ENCODE measurements around the gene MEPCE.

MEPCE gene

DNA sequence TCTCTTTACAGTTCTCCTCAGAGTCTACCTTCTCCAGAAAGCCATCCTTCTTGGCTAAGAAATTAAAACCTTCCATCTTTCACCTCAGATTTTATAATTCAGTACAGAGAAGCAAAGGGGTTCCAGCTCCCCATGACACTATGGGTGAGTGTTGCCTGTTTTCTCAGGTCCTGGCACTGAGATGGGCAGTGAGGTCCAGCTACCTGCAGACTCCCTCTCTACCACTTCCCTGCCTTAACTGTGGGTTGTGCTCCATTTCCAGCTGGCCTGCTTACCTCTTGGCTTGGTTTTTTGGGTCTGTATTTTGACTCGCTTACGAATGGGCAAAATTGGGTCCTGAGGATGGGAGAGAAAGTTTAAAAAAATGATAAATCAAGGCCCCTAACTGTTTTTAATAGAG is 27.4 kb upstream of the MEPCE start:
- Mint-ChIP-seq H3K27me3 (ENCODE audit: low read depth, poor library complexity) (peaks cover 27% of the 10 kb centered on the region), H3K36me3 (ENCODE audit: low read depth) (no peaks in the 10 kb centered on the region), H3K4me3 (no peak overlapping the region), H3K9me3 (no peaks in the 10 kb centered on the region), H3K27ac (no peak overlapping the region), H3K4me1 (peaks cover 40% of the 10 kb centered on the region)
- no peak for DNase-seq
- TF ChIP-seq, protein P1, sequence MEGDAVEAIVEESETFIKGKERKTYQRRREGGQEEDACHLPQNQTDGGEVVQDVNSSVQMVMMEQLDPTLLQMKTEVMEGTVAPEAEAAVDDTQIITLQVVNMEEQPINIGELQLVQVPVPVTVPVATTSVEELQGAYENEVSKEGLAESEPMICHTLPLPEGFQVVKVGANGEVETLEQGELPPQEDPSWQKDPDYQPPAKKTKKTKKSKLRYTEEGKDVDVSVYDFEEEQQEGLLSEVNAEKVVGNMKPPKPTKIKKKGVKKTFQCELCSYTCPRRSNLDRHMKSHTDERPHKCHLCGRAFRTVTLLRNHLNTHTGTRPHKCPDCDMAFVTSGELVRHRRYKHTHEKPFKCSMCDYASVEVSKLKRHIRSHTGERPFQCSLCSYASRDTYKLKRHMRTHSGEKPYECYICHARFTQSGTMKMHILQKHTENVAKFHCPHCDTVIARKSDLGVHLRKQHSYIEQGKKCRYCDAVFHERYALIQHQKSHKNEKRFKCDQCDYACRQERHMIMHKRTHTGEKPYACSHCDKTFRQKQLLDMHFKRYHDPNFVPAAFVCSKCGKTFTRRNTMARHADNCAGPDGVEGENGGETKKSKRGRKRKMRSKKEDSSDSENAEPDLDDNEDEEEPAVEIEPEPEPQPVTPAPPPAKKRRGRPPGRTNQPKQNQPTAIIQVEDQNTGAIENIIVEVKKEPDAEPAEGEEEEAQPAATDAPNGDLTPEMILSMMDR (IDR thresholded peaks at IDR 0.05): no peak

DNA sequence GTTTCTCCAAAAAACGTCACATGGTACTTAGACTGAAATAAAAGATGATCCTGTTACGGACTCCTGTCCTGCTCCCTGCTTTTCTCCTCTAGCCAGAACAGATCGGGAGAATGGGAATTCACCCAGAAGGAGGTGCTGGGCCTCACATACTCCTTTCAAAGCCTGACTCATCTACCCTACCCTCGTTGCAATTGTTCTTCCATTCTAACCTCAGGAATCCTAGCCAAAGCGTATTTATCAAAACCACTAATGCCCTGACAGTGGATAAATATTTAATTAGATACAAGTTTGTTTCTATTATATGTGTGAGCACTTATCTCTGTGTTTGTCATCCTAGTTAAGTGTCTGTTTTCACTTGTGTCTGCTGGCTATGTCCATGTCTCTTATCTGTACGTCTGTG is 22.9 kb upstream of the MEPCE start:
- Mint-ChIP-seq H3K27me3 (ENCODE audit: low read depth, poor library complexity) (peaks cover 13% of the 10 kb centered on the region), H3K36me3 (ENCODE audit: low read depth) (no peaks in the 10 kb centered on the region), H3K27ac (no peak overlapping the region), H3K9me3 (no peaks in the 10 kb centered on the region), H3K4me1 (peaks cover 27% of the 10 kb centered on the region), H3K4me3 (no peak overlapping the region)
- DNase-seq: no peak
- TF ChIP-seq, protein P1 (IDR thresholded peaks at IDR 0.05): no peak

DNA sequence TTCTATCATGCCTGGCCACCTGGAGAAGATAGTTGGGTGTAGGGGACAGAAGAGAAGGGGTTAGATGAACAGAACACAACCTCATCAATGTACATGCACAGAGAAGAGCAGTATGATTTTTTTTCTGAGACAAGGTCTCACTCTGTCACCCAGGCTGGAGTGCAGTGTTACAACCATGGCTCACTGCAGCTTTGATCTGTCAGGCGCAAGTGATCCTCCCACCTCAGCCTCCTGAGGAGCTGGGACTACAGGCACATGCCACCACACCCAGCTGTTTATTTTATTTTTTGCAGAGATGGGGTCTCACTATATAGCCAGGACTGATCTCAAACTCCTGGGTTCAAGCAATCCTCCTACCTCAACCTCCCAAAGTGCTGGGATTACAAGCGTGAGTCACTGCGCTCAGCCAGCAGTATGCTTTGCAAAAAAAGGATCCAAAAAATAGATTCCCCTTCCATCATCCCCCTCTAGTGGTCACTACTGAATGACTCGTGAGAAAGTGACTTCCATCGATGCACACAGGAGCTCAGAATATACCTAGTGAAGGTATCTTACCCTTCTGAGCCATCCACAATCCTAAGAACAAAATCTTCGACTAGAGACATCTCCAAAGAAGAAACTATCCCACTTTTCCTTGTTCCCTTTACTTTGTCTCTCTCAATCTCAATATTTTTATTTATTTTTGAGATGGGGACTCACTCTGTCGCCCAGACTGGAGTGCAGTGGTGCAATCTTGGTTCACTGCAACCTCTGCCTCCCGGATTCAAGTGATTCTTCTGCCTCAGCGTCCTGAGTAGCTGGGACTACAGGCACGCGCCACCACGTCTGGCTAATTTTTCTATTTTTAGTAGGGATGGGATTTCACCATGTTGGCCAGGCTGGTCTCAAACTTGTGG is 22.1 kb upstream of the MEPCE start:
- no peak overlapping the region for H3K4me3 Mint-ChIP-seq
- no peaks in the 10 kb centered on the region for H3K36me3 Mint-ChIP-seq (ENCODE audit: low read depth)
- H3K27me3 Mint-ChIP-seq (ENCODE audit: low read depth, poor library complexity): peaks cover 17% of the 10 kb centered on the region
- no peaks in the 10 kb centered on the region for H3K9me3 Mint-ChIP-seq
- peaks cover 20% of the 10 kb centered on the region for H3K4me1 Mint-ChIP-seq
- no peak overlapping the region for H3K27ac Mint-ChIP-seq
- TF ChIP-seq, protein P1 (IDR thresholded peaks at IDR 0.05): peak; percentile 63
- DNase-seq: peak; percentile 27

DNA sequence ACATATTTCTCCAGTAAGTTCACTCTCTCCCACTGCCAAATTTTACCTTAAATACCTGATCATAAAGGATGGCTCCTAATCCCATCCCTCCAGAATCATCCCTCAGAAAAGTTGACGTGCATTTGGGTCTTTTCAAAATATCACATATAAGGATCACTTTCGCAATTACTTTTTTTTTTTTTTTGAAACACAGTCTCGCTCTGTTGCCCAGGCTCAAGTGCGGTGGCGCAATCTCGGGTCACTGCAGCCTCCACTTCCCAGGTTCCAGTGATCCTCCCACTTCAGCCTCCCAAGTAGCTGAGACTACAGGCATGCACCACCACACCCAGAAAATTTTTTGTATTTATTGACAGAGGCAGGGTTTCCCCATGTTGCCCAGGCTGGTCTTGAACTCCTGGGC is 18.5 kb upstream of the MEPCE start:
- no peaks in the 10 kb centered on the region for H3K9me3 Mint-ChIP-seq
- no peaks in the 10 kb centered on the region for H3K36me3 Mint-ChIP-seq (ENCODE audit: low read depth)
- peaks cover 14% of the 10 kb centered on the region for H3K27me3 Mint-ChIP-seq (ENCODE audit: low read depth, poor library complexity)
- H3K4me1 Mint-ChIP-seq: peaks cover 17% of the 10 kb centered on the region
- no peak overlapping the region for H3K4me3 Mint-ChIP-seq
- no peak for DNase-seq
- H3K27ac Mint-ChIP-seq: no peak overlapping the region
- TF ChIP-seq, protein P1 (IDR thresholded peaks at IDR 0.05): no peak

DNA sequence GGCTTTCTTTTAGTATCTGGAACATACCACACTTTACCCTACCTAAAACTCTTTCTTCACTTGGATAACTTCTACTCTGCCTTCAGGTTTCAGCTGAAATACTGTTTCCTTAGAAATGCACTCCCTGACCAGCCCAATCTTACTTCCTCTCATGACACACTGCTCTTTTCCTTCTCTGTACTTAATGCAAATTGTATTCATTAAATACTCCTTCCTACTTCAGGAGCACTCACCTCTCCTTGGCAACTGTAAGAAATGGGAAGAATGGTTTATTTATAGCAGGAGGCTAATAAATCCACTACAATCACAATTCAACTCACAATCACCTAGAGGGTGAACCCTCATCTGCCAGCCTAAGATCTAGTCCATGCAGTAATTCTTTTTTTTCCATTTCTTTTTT is 16.3 kb upstream of the MEPCE start:
- no peaks in the 10 kb centered on the region for H3K4me1 Mint-ChIP-seq
- H3K9me3 Mint-ChIP-seq: no peaks in the 10 kb centered on the region
- H3K4me3 Mint-ChIP-seq: no peak overlapping the region
- no peak overlapping the region for H3K27ac Mint-ChIP-seq
- DNase-seq: no peak
- TF ChIP-seq, protein P1 (IDR thresholded peaks at IDR 0.05): no peak
- H3K36me3 Mint-ChIP-seq (ENCODE audit: low read depth): no peaks in the 10 kb centered on the region
- peaks cover 14% of the 10 kb centered on the region for H3K27me3 Mint-ChIP-seq (ENCODE audit: low read depth, poor library complexity)

DNA sequence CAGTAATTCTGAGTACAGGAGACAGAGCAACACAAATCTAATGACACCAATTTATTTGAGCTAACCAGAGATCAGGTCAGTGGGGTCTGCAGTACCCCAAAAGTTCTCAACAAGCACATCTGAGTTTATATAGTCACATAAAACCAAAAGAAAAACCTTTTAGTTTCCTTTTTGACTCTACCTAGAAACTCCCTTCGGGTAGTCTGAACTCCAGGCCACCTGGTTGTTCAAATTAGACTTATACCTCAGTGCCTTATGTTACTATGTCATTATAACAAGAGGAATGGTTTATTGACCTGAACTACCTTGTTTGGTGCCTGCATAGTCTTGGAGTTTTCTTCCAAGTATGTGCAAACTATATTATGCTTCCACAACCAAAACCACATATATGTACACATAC is 15.7 kb upstream of the MEPCE start:
- H3K9me3 Mint-ChIP-seq: no peaks in the 10 kb centered on the region
- peaks cover under 1% of the 10 kb centered on the region for H3K4me1 Mint-ChIP-seq
- peaks cover 14% of the 10 kb centered on the region for H3K27me3 Mint-ChIP-seq (ENCODE audit: low read depth, poor library complexity)
- TF ChIP-seq, protein P1 (IDR thresholded peaks at IDR 0.05): no peak
- no peak overlapping the region for H3K4me3 Mint-ChIP-seq
- no peaks in the 10 kb centered on the region for H3K36me3 Mint-ChIP-seq (ENCODE audit: low read depth)
- no peak overlapping the region for H3K27ac Mint-ChIP-seq
- DNase-seq: no peak

Data from nephron progenitor cell (in vitro differentiated cells).